Uterus (tissue), 2 donors: ENCODE data around the gene COL6A3.

Experiments
- POLR2A ChIP-seq, 2 donors: fragments of 450-650 bp; IDR thresholded peaks; one replicate each; pipeline ENCODE4 v1.6.1; 2016; ENCODE audit warnings: antibody characterized with exemption in 2 of 2, mild to moderate bottlenecking in 1 of 2, moderate library complexity in 1 of 2
- TF ChIP-seq, protein P1 (sequence below), 4 experiments: fragments of 200-600 bp in 2 of 4; fragments of 450-650 bp in 2 of 4; sonication (generic) in 2 of 4; IDR thresholded peaks; one replicate each; pipeline ENCODE4 v1.5.1; 2016 to 2019; ENCODE audit warnings: antibody characterized with exemption in 4 of 4, mild to moderate bottlenecking in 2 of 4, moderate library complexity in 1 of 4

GRCh38 chr2:237392186-237392585, 21.8 kb downstream of the COL6A3 start:
- TF ChIP-seq, protein P1, sequence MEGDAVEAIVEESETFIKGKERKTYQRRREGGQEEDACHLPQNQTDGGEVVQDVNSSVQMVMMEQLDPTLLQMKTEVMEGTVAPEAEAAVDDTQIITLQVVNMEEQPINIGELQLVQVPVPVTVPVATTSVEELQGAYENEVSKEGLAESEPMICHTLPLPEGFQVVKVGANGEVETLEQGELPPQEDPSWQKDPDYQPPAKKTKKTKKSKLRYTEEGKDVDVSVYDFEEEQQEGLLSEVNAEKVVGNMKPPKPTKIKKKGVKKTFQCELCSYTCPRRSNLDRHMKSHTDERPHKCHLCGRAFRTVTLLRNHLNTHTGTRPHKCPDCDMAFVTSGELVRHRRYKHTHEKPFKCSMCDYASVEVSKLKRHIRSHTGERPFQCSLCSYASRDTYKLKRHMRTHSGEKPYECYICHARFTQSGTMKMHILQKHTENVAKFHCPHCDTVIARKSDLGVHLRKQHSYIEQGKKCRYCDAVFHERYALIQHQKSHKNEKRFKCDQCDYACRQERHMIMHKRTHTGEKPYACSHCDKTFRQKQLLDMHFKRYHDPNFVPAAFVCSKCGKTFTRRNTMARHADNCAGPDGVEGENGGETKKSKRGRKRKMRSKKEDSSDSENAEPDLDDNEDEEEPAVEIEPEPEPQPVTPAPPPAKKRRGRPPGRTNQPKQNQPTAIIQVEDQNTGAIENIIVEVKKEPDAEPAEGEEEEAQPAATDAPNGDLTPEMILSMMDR (IDR thresholded peaks at IDR 0.05), result no peak
- no peak for TF ChIP-seq POLR2A (IDR thresholded peaks at IDR 0.05)
